Measurements from ENCODE around the gene MAN1C1.

- TF ChIP-seq, protein P1, sequence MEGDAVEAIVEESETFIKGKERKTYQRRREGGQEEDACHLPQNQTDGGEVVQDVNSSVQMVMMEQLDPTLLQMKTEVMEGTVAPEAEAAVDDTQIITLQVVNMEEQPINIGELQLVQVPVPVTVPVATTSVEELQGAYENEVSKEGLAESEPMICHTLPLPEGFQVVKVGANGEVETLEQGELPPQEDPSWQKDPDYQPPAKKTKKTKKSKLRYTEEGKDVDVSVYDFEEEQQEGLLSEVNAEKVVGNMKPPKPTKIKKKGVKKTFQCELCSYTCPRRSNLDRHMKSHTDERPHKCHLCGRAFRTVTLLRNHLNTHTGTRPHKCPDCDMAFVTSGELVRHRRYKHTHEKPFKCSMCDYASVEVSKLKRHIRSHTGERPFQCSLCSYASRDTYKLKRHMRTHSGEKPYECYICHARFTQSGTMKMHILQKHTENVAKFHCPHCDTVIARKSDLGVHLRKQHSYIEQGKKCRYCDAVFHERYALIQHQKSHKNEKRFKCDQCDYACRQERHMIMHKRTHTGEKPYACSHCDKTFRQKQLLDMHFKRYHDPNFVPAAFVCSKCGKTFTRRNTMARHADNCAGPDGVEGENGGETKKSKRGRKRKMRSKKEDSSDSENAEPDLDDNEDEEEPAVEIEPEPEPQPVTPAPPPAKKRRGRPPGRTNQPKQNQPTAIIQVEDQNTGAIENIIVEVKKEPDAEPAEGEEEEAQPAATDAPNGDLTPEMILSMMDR (IDR thresholded peaks at IDR 0.05): no peak
- TF ChIP-seq EZH2phosphoT487 (IDR thresholded peaks at IDR 0.05): no peak
- TF ChIP-seq EZH2 (IDR thresholded peaks at IDR 0.05): no peak
These were observed 41.4 kb upstream of the MAN1C1 start for GRCh38 chr1:25575191-25575590.

Measured in neural progenitor cell (in vitro differentiated cells).